HG03108 (cell line): ENCODE measurements around the gene USP43.
"Not testable (repeated sequence)": the region's sequence is repeated elsewhere in the genome, so short reads cannot be mapped to it uniquely, and the experiment has no call there.

ENCODE experiments used
- ATAC-seq: cut with Tn5 transposase; IDR thresholded peaks from one replicate; pipeline ENCODE4 v1.9.1; 2021; ENCODE audit warnings: moderate library complexity; ENCODE audit not compliant: unreplicated experiment

The USP43 gene

DNA sequence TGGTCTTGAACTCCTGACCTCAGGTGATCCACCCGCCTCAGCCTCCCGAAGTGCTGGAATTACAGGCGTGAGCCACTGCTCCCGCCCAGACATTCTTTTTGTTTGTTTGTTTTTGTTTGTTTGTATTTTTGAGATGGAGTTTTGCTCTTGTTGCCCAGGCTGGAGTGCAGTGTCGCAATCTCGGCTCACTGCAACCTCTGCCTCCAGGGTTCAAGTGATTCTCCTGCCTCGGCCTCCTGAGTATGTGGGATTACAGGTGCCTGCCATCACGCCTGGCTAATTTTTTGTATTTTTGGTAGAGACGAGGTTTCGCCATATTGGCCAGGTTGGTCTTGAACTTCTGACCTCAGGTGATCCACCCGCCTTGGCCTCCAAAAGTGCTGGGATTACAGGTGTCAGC is 18.2 kb downstream of the USP43 start:
- not testable (repeated sequence) for ATAC-seq

DNA sequence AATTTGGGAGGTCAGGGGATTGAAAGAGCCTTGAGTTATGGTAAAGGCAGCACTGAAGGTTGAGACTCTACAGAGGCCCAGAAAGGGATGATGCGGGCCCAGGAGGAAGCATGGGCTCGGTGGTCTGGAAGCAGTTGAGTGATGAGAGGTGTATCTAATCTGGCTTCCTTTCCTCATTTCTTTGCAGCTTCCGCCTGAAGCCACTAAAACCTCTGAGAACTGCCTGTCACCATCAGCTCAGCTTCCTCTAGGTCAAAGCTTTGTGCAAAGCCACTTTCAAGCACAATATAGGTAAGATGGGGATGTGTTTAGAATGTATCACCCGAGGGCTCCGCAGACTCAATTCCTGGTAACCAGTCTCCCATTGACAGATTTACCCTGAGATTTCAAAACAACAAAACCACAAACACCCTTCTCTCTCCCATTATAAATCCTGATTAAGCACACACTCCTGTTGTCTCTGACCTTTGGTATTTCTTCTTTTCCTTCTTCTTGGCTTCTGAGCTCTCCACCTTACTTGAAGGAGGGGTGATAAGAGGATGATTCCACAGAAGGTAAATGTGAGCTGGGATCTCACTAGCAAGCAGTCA is 21.2 kb downstream of the USP43 start:
- no peak for ATAC-seq

DNA sequence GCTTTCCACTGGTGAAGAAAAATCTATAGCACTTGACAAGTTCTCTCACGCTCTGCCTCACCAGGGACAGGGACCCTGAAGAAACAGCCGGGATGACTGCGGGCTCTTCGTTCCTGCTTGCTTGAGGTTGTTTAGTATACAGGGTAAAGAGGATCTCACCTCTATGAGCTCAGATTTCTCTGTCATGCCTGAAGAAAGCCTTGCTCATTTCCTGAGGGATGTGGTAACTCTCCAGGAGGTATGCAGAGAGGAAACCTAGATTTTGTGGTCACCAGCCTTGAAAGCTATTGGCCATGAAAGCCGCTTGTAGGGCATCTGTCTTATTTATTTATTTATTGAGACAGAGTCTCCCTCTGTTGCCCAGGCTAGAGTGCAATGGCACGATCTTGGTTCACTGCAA is 23.2 kb downstream of the USP43 start:
- no peak for ATAC-seq

DNA sequence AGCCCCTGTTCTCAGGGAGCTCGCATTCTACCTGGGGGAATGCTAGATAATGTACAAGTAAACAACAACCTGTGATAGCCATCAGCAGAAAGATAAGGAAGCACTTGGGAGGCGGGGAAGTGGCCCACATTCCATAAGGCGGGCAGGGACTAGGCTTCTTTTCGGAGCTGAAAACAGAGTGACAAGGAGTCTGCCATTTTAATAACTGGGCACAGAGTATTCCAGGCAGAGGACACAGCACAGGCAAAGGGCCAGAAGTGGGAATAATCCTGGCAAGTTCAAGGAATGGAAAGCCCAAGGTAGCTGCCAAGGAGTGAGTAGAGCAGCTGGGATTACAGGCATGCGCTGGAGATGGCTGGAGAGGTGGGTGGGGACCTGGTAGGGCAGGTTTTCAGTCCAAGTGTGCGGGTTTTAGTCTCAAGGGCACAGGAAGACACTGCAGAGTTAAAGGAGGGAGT is 24.3 kb downstream of the USP43 start:
- ATAC-seq = no peak

DNA sequence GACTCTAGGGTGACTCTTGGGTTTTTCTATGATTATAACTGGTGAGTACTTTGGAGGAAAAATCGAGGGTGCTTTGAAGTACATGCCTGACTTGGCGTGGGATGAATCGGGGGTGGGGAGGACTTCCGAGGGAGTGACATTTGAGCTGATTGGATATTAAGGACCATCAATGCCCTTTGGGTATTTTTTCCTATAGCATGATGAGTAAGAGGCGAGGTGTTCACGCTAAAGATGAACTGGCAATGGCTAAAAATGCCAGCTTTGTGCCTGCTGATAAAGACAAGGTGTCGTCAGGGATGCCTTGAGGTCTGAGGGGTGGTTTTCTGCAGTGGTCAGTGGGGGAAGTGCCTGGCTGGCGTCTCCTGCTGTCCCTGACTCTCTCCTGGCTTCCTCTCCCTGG is 25.3 kb downstream of the USP43 start:
- no peak for ATAC-seq

DNA sequence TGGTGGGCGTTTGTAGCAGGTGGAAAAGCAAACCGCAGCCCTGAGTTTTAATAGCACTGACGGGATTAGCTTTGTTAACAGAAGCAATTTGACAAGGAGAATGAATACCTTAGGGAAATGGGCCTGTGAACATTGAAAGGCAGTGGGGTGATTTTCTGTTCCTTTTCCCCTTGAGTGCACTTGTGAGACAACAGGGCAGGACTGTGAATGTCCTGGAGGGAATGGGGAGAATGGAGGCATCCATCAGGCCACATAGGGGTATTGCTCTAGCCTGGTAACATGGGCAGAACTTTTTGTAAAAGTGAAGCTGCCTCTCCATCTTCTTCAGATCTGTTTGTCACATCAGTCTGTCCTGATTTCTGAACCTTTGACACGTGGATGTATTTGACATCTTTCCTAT is 26.2 kb downstream of the USP43 start:
- no peak for ATAC-seq

DNA sequence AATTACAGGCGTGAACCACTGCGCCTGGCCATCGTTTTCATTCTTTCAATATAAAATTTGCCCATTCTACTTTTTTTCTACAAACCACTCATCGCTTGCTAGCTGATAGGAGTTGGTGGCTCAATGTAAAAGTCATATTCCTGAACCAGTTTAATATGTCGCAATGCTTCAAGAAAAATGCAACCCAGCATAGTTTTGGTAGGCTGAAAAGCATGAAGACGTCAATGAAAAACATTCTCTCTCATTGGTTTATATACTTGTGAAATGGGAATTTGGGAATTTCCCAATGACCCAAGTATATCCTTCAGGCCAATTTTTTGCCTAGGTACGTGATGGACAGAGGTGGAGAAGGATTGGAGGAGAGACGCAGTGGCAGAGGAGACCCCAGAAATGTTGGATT is 26.9 kb downstream of the USP43 start:
- ATAC-seq = no peak

DNA sequence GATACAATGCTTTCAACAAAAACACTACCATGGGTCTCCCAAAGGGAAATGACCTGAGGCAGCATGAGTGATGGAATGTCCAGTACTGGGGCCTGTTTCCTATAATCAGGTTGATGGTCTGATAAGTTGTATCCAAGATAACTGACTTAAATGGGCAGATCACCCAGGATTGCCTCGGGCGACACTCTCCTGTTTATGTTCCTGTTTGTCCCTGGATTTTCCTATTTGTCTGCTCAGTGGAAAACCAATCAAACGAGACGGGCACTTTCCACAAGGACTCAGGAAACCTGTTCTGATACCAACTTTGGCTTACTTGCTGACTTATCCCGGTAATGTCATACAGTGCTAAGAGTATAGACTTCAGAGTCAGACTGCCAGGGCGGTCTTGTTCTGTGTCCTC is 27.4 kb downstream of the USP43 start:
- no peak for ATAC-seq

DNA sequence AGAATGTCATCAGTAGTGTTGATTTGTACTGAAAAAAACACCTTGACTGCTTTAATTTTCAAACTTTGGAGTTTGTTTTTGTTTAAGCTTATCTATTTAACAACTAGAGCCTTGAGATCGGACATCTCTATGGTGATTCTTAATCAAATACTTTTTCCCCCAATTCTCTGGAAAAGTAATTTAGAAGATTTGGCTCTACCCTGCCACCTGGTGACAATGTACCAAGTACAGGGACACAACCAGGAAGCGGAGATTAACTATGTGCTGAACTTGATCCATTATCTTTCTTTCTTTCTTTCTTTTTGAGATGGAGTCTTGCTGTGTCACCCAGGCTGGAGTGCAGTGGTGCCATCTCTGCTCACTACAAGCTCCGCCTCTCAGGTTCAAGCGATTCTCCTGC is 30.8 kb downstream of the USP43 start:
- ATAC-seq = no peak

DNA sequence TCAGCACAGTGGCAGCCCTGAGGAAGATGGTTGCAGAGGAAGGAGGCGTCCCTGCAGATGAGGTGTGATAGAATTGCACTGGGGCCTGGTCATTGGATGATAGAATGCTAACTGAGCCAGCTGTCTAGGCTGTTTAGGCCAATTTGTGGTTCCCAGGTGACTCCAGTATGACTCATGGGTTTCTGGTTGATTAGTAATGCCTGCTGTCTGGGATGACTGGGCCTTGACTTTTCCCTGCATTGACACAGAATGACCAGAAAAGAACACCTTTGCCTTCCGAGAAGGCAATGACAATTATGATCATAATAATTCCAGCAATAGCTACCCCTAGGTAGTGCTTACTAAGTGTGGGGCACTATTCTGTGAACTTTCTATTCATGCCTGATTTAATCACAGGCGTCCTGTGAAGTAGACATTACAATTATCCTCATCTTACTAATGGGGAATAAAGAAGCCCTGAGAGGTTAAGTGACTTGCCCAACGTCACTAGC is 31.5 kb downstream of the USP43 start:
- no peak for ATAC-seq

DNA sequence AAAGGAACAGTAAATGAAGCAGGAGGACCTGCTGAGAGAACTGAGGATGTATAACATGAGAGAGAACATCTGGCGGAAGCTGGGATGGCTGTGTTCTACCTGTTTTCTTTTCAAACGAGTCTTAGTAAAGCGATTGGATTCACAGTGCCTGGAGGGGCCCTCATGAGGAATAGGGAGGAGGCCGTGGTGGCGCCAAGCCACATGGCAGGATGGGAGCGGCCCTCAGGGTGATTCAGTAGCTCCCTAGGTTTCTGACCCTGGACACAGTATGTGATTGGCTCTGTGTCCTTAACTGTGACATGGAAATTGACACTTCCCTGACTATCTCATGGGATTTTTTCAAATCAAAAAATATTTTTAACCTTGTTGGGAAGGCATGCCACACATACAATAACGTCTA is 32.1 kb downstream of the USP43 start:
- ATAC-seq = no peak

DNA sequence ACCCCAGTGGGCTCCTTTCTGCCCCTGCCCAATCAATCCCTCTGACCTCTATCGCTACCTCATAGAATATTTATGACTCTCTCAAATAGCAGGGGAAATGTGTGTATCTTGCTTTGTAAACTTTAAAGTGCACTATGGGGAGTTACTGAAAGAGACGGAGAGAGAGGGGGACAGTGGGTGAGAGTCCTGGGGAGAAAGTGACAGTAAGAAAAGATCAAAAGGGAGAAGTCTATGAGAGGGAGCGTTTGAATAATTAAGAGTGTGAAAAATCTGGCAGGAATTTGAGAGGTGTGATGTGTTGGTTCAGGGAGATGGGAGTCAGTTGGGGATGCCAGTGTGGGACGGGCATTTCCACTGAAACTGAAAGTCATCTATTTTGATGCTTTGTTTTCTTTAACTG is 32.6 kb downstream of the USP43 start:
- no peak for ATAC-seq

DNA sequence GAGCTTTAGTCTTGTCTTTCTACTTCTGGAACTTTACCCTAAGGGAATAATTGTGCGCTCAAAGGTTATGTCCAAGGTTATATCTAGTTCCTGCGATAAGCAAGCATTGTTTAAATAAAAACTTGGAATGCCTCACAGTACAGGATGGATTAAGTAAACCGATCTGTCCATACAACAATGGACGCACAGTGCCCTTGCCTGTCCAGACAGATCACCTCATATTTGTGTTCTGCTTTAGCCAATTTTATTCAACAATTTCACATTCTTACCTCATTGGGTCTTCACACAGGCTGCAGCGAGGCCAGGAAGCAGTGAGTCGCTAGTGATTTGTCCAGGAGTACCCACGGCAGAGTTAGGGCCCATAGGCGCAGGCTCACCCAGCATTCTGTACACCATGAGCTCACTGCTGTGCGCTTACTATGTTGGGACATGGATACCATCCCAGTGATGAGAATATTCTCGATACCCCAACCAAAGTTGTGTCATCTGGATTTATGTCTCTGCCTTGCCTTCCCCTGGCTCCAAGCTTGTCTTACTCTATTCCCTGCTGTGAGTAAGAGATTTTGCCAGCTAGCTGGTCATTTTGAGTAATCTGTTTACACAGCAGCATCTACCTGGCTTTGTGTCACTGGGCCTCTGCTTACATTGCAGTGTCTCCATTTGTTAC is 39.8 kb downstream of the USP43 start:
- no peak for ATAC-seq

DNA sequence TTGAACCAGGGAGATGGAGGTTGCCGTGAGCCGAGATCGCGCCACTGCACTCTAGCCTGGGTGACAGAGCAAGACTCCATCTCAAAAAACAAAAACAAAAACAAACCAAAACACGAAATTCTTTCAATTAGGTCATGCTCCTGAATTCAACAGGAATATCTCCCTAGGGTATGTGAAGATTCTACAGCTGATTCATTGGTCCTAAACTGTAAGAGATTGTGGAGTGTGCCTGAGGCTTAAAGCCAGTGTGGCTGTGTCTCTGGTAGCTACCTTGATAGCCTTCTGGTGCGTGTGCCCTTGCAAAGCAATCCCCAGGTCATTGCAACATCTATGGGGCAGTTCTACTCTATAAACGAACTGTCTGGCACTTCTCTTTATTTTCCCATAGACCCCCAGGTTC is 48.4 kb downstream of the USP43 start:
- no peak for ATAC-seq

DNA sequence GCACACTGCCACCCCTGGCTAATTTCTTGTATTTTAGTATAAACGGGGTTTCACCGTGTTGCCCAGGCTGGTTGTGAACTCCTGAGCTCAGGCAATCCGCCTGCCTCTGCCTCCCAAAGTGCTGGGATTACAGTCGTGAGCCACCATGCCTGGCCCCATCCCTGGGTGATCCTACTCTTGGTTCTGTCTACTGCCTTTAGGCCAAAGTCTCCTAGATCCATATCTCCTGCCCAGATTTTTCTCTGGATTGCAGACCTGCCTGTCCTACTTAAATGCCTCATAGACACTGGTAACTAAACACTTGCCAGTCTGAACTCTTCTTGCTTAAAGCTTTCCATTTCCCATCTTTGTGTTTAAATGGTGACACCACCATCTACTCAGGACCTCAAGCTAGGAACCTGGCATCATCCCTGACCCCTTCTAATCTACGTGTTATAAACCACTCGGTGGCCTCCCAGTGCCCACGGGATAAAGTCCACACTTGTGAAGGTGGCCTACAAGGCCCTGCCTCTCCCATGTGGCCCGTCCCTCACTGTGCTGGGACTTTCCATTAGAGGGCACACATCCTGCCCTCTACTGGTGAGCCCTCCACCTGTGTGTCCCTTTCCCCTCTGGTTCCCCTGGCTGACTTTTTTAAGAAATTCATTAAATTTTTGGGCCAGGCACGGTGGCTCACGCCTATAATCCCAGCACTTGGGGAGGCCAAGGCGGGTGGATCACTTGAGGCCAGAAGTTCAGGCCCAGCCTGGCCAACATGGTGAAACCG is 51.1 kb downstream of the USP43 start:
- ATAC-seq = no peak

DNA sequence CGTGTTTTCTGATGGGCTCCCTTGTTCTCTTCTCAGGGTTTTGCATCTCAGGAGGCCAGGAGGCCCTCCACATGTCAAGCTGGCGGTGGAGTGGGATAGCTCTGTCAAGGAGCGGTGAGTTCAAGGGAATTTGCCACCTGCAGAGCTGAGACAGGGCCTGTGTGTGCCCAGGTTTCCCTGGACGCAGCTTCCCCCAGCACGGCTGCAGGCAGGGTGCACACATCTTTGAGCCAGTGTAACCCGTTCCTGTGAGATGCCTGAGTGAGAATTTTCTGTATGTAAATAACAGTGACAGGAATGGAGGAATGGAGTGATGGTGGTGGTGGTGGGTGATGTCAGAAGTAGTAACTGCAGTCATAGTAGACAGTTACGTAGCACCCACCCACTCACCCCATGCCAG is 54.8 kb downstream of the USP43 start:
- ATAC-seq = no peak

DNA sequence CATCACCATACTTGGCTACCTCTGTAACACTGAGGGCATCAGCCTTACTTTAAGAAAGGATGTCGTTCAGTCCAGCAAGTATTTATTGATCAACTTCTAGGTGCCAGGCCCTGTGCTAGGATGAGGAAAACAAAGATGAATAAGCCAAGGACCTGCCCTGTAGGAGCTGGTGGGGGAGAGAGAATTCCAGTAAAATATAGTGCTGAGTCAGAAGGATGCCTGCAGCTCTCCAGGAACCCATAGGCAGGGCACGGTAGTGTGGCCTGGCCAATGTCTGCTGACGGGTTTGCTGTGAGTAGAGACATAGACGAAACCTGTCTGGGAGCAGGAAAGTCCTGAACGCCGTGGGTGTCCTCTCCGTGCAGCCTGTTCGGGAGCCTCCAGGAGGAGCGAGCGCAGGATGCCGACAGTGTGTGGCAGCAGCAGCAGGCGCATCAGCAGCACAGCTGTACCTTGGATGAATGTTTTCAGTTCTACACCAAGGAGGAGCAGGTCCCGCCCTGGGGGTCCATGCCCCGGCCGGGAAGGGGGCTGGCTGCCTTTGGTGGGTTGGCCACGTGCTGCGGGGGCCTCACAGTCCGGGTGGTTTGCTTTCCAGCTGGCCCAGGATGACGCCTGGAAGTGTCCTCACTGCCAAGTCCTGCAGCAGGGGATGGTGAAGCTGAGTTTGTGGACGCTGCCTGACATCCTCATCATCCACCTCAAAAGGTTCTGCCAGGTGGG is 55.6 kb downstream of the USP43 start:
- ATAC-seq = no peak

DNA sequence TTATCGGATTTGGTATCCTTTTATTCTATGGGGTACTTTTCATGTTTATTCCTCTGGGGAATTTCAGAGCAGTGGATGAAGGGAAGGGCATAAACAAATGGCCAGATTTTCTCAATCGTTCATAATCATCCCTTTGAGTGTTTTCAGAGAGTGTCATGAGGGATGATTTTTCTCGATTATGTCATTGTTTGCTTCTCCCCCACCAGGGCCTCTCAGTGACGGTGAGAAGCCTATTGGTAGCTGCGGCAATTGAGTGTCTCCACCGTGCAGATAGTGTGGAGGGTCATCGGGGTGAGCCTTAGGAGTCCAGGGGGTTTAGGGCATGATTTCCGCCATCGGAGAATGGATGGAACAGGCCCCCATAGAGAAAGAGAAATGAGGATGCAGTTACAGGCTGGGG is 57.2 kb downstream of the USP43 start:
- no peak for ATAC-seq

DNA sequence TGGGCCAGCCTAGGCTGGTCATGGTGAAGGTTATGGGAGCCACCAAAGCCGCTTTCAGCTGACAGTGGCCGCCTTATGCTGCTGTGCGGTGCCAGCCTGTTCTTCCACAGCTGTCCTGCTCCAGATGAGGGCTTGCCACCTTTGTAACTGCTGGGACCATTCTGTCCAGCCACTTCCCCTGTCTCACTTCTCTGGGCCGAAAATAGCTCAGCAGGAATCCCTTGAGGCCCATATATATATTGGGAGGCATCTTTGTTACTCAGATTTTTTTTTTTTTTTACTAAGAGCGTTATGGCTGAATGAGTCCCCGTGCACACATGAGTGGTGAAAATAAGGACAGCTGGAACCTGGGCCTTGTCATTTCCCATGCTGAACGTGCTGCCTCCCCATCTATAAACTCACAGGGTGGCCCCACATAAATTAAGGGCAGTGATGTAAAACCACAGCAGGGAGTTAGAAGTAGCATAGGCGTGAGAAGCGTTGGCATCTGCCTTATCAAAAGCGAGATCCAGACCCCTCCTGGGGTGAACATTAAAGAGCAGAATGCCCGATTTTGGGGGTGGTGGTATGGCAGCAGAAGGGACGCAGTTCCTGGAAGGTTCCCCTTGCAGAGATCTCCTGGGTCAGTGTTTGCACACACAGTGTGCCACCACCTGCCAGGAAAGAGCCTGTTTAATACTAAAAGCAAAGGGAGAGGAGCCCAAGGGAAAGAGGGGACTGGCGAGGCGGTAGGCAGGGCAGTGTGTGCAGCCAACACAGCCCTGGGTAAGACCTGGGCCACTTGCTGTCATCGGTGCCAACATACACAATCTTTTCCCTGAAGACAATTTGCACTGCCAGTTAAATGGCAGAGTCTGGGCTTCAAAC is 57.8 kb downstream of the USP43 start:
- ATAC-seq = no peak

DNA sequence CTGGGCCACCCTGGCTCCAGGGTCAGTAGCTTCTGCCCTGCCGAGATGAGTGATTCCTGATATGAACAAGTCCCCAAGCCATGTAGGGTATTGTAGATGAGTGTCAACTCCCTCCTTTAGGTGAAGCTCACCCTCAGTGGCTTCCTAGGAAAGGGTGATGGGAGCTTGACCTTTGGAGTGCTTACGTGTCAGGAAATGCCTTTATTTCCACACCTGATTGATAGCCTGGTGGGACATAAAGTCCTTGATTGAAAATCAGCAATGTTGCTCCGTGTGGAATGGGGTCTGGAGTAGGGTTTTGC is 58.4 kb downstream of the USP43 start:
- ATAC-seq = no peak

DNA sequence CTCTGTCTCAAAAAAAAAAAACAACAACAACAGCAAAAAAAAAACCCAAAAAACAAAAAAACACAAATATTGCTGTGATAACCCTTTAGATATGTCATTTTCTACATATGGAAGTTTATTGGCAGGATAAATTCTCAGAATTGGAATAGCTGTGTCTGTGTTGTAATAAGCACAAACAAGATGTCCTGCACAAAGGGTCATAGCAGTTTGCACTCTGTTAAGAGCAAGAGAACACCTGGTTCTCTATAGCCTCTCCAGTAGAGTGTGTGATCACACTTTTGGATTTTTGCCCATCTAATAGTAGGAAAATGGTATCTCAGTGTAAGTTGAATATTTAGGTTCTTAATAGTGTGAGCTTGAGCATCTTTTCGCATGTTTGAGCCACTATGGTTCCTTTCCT is 60.4 kb downstream of the USP43 start:
- no peak for ATAC-seq
